IMR-90 (cell line): Measurements from ENCODE around the gene MPP2.

ENCODE experiments used
- BHLHE40 ChIP-seq: fragments of 150-350 bp; IDR thresholded peaks from 2 replicates; pipeline ENCODE4 v1.6.1; 2016; ENCODE audit warnings: mild to moderate bottlenecking, low read depth, low read length
- CEBPB ChIP-seq: IDR thresholded peaks from 2 replicates; pipeline ENCODE4 v1.6.1; 2012; ENCODE audit warnings: low read depth, low read length, improper control_type of control experiment
- CTCF ChIP-seq: conservative IDR thresholded peaks from 2 replicates; pipeline ENCODE4 v1.5.1; 2012; ENCODE audit warnings: mild to moderate bottlenecking, low read depth, low read length, improper control_type of control experiment
- ELK1 ChIP-seq: fragments of 150-350 bp; IDR thresholded peaks from 2 replicates; pipeline ENCODE4 v1.6.1; 2016; ENCODE audit warnings: low read depth, mild to moderate bottlenecking, low read length, moderate library complexity, borderline replicate concordance
- FOS ChIP-seq: fragments of 150-350 bp; IDR thresholded peaks from 2 replicates; pipeline ENCODE4 v1.6.1; 2016; ENCODE audit warnings: low read depth, low read length
- MAFK ChIP-seq: IDR thresholded peaks from 2 replicates; pipeline ENCODE4 v1.6.1; 2012; ENCODE audit warnings: low read depth, low read length, improper control_type of control experiment
- MAZ ChIP-seq: IDR thresholded peaks from 2 replicates; pipeline ENCODE4 v1.6.1; 2012; ENCODE audit warnings: low read depth, mild to moderate bottlenecking, low read length, improper control_type of control experiment, moderate library complexity, borderline replicate concordance
- POLR2A ChIP-seq: IDR thresholded peaks from 2 replicates; pipeline ENCODE4 v1.6.1; 2012; ENCODE audit warnings: mild to moderate bottlenecking, low read depth, low read length
- RAD21 ChIP-seq: IDR thresholded peaks from 2 replicates; pipeline ENCODE4 v1.6.1; 2012; ENCODE audit warnings: low read length, improper control_type of control experiment
- RCOR1 ChIP-seq: IDR thresholded peaks from 2 replicates; pipeline ENCODE4 v1.6.1; 2012; ENCODE audit warnings: mild to moderate bottlenecking, low read length, improper control_type of control experiment; ENCODE audit not compliant: insufficient replicate concordance
- RFX5 ChIP-seq: IDR thresholded peaks from 2 replicates; pipeline ENCODE4 v1.8.0; 2012; ENCODE audit warnings: low read depth, mild to moderate bottlenecking, low read length, moderate library complexity

GRCh38 chr17:43935926-43936261 lies 28.6 kb upstream of the MPP2 start:
- TF ChIP-seq CTCF (no peak), MAZ (no peak), POLR2A (no peak), CEBPB (no peak), BHLHE40 (no peak), RAD21 (no peak), ELK1 (no peak), RFX5 (no peak), MAFK (no peak), FOS (no peak), RCOR1 (no peak)
